Measurements from ENCODE around the gene PPP2R2C.

PPP2R2C gene

DNA sequence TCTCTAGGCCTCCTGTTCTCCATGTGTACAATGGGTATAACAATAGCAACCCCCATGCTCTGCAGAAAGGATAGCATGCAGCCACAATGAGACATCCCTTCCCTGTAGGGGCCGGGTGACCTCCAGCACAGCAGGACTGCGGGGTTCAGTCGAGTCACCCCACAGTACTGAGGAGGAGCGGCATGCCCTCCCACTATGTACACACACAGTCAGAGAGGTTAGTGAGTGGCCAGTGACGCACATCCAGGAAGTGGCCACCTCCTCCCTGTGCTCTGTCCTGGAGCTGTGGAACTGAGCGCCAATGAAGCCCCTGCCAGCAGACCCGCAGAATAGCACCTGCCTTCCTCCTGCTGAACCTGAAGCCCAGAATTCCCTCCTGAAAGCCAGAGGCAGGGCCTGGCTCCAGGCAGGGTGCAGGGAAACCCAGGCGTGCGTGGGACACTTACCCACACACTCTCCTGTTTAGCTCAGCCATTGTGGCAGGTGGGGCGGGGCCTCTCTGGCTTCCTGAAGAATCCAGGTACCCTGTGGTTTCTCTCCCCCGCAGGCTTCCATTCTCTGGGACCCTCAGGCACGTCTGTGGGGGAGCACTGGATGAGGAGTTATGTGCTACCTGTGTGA is 152.8 kb downstream of the PPP2R2C start:
- no peak for DNase-seq (ENCODE audit: low read depth in 1 of 2, low spot score in 1 of 2)
- peaks cover 5% of the 10 kb centered on the region for H3K27me3 ChIP-seq (ENCODE audit: insufficient read depth, poor library complexity, severe bottlenecking)
- no peak overlapping the region for H3K27ac ChIP-seq (replicated peaks)
- H3K4me3 ChIP-seq (replicated peaks; ENCODE audit: insufficient read depth, low read length) = no peak overlapping the region
- TF ChIP-seq, protein P1, sequence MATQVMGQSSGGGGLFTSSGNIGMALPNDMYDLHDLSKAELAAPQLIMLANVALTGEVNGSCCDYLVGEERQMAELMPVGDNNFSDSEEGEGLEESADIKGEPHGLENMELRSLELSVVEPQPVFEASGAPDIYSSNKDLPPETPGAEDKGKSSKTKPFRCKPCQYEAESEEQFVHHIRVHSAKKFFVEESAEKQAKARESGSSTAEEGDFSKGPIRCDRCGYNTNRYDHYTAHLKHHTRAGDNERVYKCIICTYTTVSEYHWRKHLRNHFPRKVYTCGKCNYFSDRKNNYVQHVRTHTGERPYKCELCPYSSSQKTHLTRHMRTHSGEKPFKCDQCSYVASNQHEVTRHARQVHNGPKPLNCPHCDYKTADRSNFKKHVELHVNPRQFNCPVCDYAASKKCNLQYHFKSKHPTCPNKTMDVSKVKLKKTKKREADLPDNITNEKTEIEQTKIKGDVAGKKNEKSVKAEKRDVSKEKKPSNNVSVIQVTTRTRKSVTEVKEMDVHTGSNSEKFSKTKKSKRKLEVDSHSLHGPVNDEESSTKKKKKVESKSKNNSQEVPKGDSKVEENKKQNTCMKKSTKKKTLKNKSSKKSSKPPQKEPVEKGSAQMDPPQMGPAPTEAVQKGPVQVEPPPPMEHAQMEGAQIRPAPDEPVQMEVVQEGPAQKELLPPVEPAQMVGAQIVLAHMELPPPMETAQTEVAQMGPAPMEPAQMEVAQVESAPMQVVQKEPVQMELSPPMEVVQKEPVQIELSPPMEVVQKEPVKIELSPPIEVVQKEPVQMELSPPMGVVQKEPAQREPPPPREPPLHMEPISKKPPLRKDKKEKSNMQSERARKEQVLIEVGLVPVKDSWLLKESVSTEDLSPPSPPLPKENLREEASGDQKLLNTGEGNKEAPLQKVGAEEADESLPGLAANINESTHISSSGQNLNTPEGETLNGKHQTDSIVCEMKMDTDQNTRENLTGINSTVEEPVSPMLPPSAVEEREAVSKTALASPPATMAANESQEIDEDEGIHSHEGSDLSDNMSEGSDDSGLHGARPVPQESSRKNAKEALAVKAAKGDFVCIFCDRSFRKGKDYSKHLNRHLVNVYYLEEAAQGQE (IDR thresholded peaks at IDR 0.05; ENCODE audit: insufficient replicate concordance, low read depth) = no peak
- no peak for TF ChIP-seq GABPA (IDR thresholded peaks at IDR 0.05; ENCODE audit: low read depth)
- no peak for TF ChIP-seq POLR2AphosphoS5 (IDR thresholded peaks at IDR 0.05; ENCODE audit: low read depth)
- TF ChIP-seq SPI1 (IDR thresholded peaks at IDR 0.05; ENCODE audit: borderline replicate concordance, low read depth) = no peak
- TF ChIP-seq, protein P2, sequence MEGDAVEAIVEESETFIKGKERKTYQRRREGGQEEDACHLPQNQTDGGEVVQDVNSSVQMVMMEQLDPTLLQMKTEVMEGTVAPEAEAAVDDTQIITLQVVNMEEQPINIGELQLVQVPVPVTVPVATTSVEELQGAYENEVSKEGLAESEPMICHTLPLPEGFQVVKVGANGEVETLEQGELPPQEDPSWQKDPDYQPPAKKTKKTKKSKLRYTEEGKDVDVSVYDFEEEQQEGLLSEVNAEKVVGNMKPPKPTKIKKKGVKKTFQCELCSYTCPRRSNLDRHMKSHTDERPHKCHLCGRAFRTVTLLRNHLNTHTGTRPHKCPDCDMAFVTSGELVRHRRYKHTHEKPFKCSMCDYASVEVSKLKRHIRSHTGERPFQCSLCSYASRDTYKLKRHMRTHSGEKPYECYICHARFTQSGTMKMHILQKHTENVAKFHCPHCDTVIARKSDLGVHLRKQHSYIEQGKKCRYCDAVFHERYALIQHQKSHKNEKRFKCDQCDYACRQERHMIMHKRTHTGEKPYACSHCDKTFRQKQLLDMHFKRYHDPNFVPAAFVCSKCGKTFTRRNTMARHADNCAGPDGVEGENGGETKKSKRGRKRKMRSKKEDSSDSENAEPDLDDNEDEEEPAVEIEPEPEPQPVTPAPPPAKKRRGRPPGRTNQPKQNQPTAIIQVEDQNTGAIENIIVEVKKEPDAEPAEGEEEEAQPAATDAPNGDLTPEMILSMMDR (IDR thresholded peaks at IDR 0.05; ENCODE audit: insufficient read depth, low read length) = no peak

DNA sequence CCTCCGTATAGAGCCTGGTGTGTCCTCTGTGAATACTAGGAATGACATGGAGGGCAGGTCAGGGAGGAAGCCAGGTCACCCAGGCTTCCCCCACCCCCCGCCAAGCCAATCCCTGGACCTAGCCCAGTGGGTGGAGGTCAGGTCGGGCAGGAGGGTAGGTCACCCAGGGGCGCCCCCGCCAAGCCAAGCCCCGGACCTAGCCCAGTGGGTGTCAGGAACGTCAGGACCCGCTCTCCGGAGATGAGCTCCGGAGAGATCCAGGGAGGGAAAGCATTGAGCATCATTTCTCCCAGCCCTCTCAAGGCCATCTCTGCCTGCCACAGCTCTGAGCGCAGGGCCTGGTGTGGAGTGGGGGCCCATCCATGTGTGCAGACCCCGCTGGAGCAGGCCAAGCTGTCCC is 154.2 kb downstream of the PPP2R2C start:
- H3K4me3 ChIP-seq (replicated peaks; ENCODE audit: insufficient read depth, low read length) = no peak overlapping the region
- H3K27ac ChIP-seq (replicated peaks) = no peak overlapping the region
- DNase-seq (ENCODE audit: low read depth in 1 of 2, low spot score in 1 of 2) = no peak
- TF ChIP-seq GABPA (IDR thresholded peaks at IDR 0.05; ENCODE audit: low read depth) = no peak
- no peak for TF ChIP-seq SPI1 (IDR thresholded peaks at IDR 0.05; ENCODE audit: borderline replicate concordance, low read depth)
- TF ChIP-seq, protein P2 (IDR thresholded peaks at IDR 0.05; ENCODE audit: insufficient read depth, low read length) = no peak
- H3K27me3 ChIP-seq (ENCODE audit: insufficient read depth, poor library complexity, severe bottlenecking) = no peaks in the 10 kb centered on the region

DNA sequence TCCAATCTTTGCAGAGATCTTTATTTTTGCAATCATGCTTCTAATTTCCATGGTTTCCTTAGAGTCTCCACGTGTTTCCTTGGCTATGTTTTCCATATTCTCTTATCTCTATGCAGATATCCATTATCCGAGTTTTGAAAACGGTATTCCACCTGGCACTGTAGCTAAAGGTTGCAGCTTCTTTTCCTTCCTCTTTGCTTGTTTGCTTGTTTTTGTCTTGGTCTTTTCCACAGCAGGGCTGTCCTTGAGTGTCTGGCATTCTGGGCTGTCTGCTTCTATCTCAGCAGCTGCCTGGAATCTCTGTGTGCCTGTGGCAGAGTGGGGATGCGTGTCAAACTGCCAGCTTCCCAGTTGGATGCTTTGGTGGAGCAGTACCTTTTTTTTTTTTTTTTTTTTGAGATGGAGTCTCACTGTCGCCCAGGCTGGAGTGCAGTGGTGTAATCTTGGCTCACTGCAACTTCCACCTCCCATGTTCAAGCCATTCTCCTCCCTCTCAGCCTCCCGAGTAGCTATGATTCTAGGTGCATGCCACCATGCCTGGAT is 155.9 kb downstream of the PPP2R2C start:
- H3K27ac ChIP-seq (replicated peaks) = no peak overlapping the region
- H3K27me3 ChIP-seq (ENCODE audit: insufficient read depth, poor library complexity, severe bottlenecking) = no peaks in the 10 kb centered on the region
- TF ChIP-seq GABPA (IDR thresholded peaks at IDR 0.05; ENCODE audit: low read depth) (no peak), SPI1 (IDR thresholded peaks at IDR 0.05; ENCODE audit: borderline replicate concordance, low read depth) (no peak), POLR2AphosphoS5 (IDR thresholded peaks at IDR 0.05; ENCODE audit: low read depth) (no peak)
- TF ChIP-seq, protein P1 (IDR thresholded peaks at IDR 0.05; ENCODE audit: insufficient replicate concordance, low read depth) = no peak
- TF ChIP-seq, protein P2 (IDR thresholded peaks at IDR 0.05; ENCODE audit: insufficient read depth, low read length) = no peak
- no peak overlapping the region for H3K4me3 ChIP-seq (replicated peaks; ENCODE audit: insufficient read depth, low read length)
- no peak for DNase-seq (ENCODE audit: low read depth in 1 of 2, low spot score in 1 of 2)

Measured in HL-60 (cell line).